ENCODE measurements around the gene FLYWCH2. TPM values are rescaled to one million over a fixed set of nuclear protein-coding genes. Genes with fewer than 3 reads are reported as not detected.

Gene FLYWCH2
- total and polyA plus RNA-seq, 9 of the 15 experiments (the other 6 are each of a cell fraction or from before 2014, with no cell fraction given), result 0.70 to 55.5 (median 7.6) TPM

DNA sequence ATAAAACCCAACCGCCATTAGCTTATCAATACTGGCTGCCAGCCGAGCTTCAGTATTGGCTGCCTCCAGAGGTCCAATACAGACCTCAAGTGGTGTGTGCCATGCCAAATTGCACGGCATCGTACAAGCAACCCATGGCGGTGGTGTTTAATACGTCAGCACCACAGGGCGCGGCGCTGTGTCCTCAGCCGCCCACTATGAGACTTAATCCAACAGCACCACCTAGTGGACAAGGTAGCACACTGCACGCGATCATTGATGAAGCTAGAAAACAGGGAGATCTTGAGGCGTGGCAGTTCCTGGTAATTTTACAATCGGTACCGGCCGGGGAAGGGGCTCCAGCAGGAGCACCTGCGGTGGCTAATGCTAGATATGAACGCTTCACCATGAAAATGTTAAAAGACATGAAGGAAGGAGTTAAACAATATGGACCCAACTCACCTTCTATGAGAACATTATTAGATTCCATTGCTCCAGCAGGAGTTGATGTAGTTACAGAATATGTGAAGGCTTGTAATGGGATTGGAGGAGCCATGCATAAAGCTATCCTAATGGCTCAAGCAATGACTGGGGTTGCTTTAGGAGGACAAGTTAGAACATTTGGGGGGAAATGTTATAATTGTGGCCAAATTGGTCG, 44.1 kb downstream of the FLYWCH2 start (continued):
- TF ChIP-seq YY1 (IDR thresholded peaks at IDR 0.05; ENCODE audit: borderline replicate concordance in 1 of 3, control insufficient read depth in 1 of 3, extremely low read depth in 1 of 3, insufficient read depth in 3 of 3, insufficient read length in 1 of 3, insufficient replicate concordance in 2 of 3, low read depth in 1 of 3, low read length in 2 of 3), result peak in 2 of 3 experiments; percentile 30 to 74
- TF ChIP-seq ZNF146 (CRISPR knock-in tag; IDR thresholded peaks at IDR 0.05; ENCODE audit: unreplicated experiment), result no peak
- no peak for TF ChIP-seq ADNP (tag; IDR thresholded peaks at IDR 0.05)
- TF ChIP-seq TOE1 (IDR thresholded peaks at IDR 0.05; ENCODE audit: borderline replicate concordance), result peak; percentile 17; the same call in 1 of the 2 replicates
- TF ChIP-seq TOE1 (CRISPR knock-in tag; IDR thresholded peaks at IDR 0.05; ENCODE audit: borderline replicate concordance, low read depth), result no peak
- TF ChIP-seq EGR1 (conservative IDR thresholded peaks at IDR 0.05), result peak; percentile 36
- peak; percentile 71; the same call in 1 of the 2 replicates for TF ChIP-seq XRCC5 (IDR thresholded peaks at IDR 0.05; ENCODE audit: low read depth, low read length)
- peak; percentile 67; the same call in 1 of the 2 replicates for TF ChIP-seq STAG1 (CRISPR knock-in tag; IDR thresholded peaks at IDR 0.05; ENCODE audit: borderline replicate concordance)
- TF ChIP-seq FOXP1 (CRISPR knock-in tag; IDR thresholded peaks at IDR 0.05), result 0 out of 2 replicates have a peak, but pooled peaks have one; percentile 20
- TF ChIP-seq SMARCC2 (IDR thresholded peaks at IDR 0.05; ENCODE audit: low read depth), result 0 out of 2 replicates have a peak, but pooled peaks have one; percentile 37
- no peak for TF ChIP-seq SIN3A (IDR thresholded peaks at IDR 0.05; ENCODE audit: borderline replicate concordance in 2 of 2, control insufficient read depth in 1 of 2, low read depth in 2 of 2, low read length in 2 of 2)
- TF ChIP-seq ATF7 (IDR thresholded peaks at IDR 0.05), result peak; percentile 79
- TF ChIP-seq KLF1 (tag; IDR thresholded peaks at IDR 0.05), result 0 out of 2 replicates have a peak, but pooled peaks have one; percentile 40
- TF ChIP-seq L3MBTL2 (IDR thresholded peaks at IDR 0.05), result peak; percentile 90
- peak; percentile 30 for TF ChIP-seq ZFP36 (IDR thresholded peaks at IDR 0.05; ENCODE audit: low read depth, low read length, partially characterized antibody)
- no peak for TF ChIP-seq ZNF140 (CRISPR knock-in tag; IDR thresholded peaks at IDR 0.05)
- no peak for TF ChIP-seq MLX (CRISPR knock-in tag; conservative IDR thresholded peaks at IDR 0.05)
- peak; percentile 10; the same call in 1 of the 2 replicates for TF ChIP-seq ATF1 (CRISPR knock-in tag; IDR thresholded peaks at IDR 0.05)
- TF ChIP-seq ATF1 (tag; IDR thresholded peaks at IDR 0.05), result peak; percentile 93
- TF ChIP-seq RCOR1 (IDR thresholded peaks at IDR 0.05; ENCODE audit: borderline replicate concordance in 1 of 2, low read depth in 2 of 2, low read length in 2 of 2), result peak in 1 of 2 experiments; percentile 58; a peak in 2 of 4 replicates
- TF ChIP-seq CREB1 (IDR thresholded peaks at IDR 0.05), result peak; percentile 80
- peak; percentile 85 for TF ChIP-seq CREB1 (CRISPR knock-in tag; IDR thresholded peaks at IDR 0.05)
- no peak for TF ChIP-seq HMG20B (CRISPR knock-in tag; IDR thresholded peaks at IDR 0.05)
- 0 out of 2 replicates have a peak, but pooled peaks have one; percentile 8 for TF ChIP-seq SMAD4 (CRISPR knock-in tag; conservative IDR thresholded peaks at IDR 0.05)
- TF ChIP-seq PHF21A (IDR thresholded peaks at IDR 0.05; ENCODE audit: borderline replicate concordance, low read depth), result no peak
- TF ChIP-seq CBFB (CRISPR knock-in tag; IDR thresholded peaks at IDR 0.05), result no peak
- TF ChIP-seq MYBL2 (IDR thresholded peaks at IDR 0.05; ENCODE audit: low read depth), result no peak
- TF ChIP-seq MYBL2 (CRISPR knock-in tag; IDR thresholded peaks at IDR 0.05; ENCODE audit: borderline replicate concordance), result no peak
- TF ChIP-seq JUND (IDR thresholded peaks at IDR 0.05; ENCODE audit: borderline replicate concordance, low read depth, low read length), result peak; percentile 39; the same call in 1 of the 2 replicates
- TF ChIP-seq JUND (tag; IDR thresholded peaks at IDR 0.05; ENCODE audit: borderline replicate concordance, low read depth, low read length), result no peak; the same call in 2 of the 3 replicates
